ENCODE data around the gene CSTF1. TPM values are rescaled to one million over a fixed set of nuclear protein-coding genes. Genes with fewer than 3 reads are reported as not detected.

CSTF1 gene
- total RNA-seq, 1 donor from 2014 or later, result 38.6 TPM

GRCh38 chr20:56353356-56353755, 39.1 kb upstream of the CSTF1 start:
- no peak overlapping the region for H3K27ac Mint-ChIP-seq (ENCODE audit: unreplicated experiment)

GRCh38 chr20:56358070-56358469, 34.4 kb upstream of the CSTF1 start:
- TF ChIP-seq CTCF (IDR thresholded peaks at IDR 0.05), result no peak
- H3K4me1 Mint-ChIP-seq (ENCODE audit: unreplicated experiment), result peaks cover 21% of the 10 kb centered on the region
- H3K36me3 Mint-ChIP-seq (ENCODE audit: unreplicated experiment), result no peaks in the 10 kb centered on the region
- no peaks in the 10 kb centered on the region for H3K9me3 Mint-ChIP-seq (ENCODE audit: unreplicated experiment)
- peak overlapping the region; percentile 70 for H3K4me3 Mint-ChIP-seq (ENCODE audit: unreplicated experiment)
- peaks cover 16% of the 10 kb centered on the region for H3K27me3 Mint-ChIP-seq (ENCODE audit: unreplicated experiment)
- H3K27ac Mint-ChIP-seq (ENCODE audit: unreplicated experiment), result no peak overlapping the region
- DNase-seq (ENCODE audit: extremely low spot score, unreplicated experiment), result no peak

More at GRCh38 chr20:56353356-56353755, 39.1 kb upstream of the CSTF1 start:
- no peak overlapping the region for H3K4me3 Mint-ChIP-seq (ENCODE audit: unreplicated experiment)
- TF ChIP-seq CTCF (IDR thresholded peaks at IDR 0.05), result no peak
- H3K36me3 Mint-ChIP-seq (ENCODE audit: unreplicated experiment), result no peaks in the 10 kb centered on the region
- H3K9me3 Mint-ChIP-seq (ENCODE audit: unreplicated experiment), result no peaks in the 10 kb centered on the region
- H3K27me3 Mint-ChIP-seq (ENCODE audit: unreplicated experiment), result peaks cover 46% of the 10 kb centered on the region
- DNase-seq (ENCODE audit: extremely low spot score, unreplicated experiment), result no peak
- H3K4me1 Mint-ChIP-seq (ENCODE audit: unreplicated experiment), result peaks cover under 1% of the 10 kb centered on the region

- peak within 1 kb of the TSS; percentile 89 for H3K4me3 Mint-ChIP-seq (ENCODE audit: unreplicated experiment)
- H3K4me1 Mint-ChIP-seq (ENCODE audit: unreplicated experiment), result peaks cover 23% of the 10 kb centered on the region
- peak within 1 kb of the TSS; percentile 93 for H3K27ac Mint-ChIP-seq (ENCODE audit: unreplicated experiment)
- TF ChIP-seq CTCF (IDR thresholded peaks at IDR 0.05), result no peak
- no peaks in the 10 kb centered on the region for H3K36me3 Mint-ChIP-seq (ENCODE audit: unreplicated experiment)
- DNase-seq (ENCODE audit: extremely low spot score, unreplicated experiment), result peak; percentile 95
- no peaks in the 10 kb centered on the region for H3K9me3 Mint-ChIP-seq (ENCODE audit: unreplicated experiment)
- peaks cover 11% of the 10 kb centered on the region for H3K27me3 Mint-ChIP-seq (ENCODE audit: unreplicated experiment)
These were observed 33.7 kb upstream of the CSTF1 start, which contains the start of gene FAM210B for GRCh38 chr20:56358600-56359211. FAM210B (plus strand) TSS chr20:56358974; CDS start chr20:56359006, 32 bp downstream.

- Mint-ChIP-seq H3K36me3 (ENCODE audit: unreplicated experiment) (peaks cover 3% of the 10 kb centered on the region), H3K27me3 (ENCODE audit: unreplicated experiment) (peaks cover 6% of the 10 kb centered on the region), H3K9me3 (ENCODE audit: unreplicated experiment) (no peaks in the 10 kb centered on the region), H3K4me3 (ENCODE audit: unreplicated experiment) (peak overlapping the region; percentile 89), H3K27ac (ENCODE audit: unreplicated experiment) (peak overlapping the region; percentile 93), H3K4me1 (ENCODE audit: unreplicated experiment) (peaks cover 23% of the 10 kb centered on the region)
- no peak for DNase-seq (ENCODE audit: extremely low spot score, unreplicated experiment)
- TF ChIP-seq CTCF (IDR thresholded peaks at IDR 0.05), result no peak
These were observed 33.0 kb upstream of the CSTF1 start for GRCh38 chr20:56359212-56360132.
